ENCODE measurements around the gene SLC25A25.

GRCh38 chr9:128070874-128071273 is 2.8 kb downstream of the SLC25A25 start:
- TF ChIP-seq CTCF (IDR thresholded peaks at IDR 0.05) (no peak), POLR2A (IDR thresholded peaks at IDR 0.05) (no peak)

All from esophagus squamous epithelium (tissue), 4 donors.